Measurements from ENCODE around the gene TINAG. TPM values are rescaled to one million over a fixed set of nuclear protein-coding genes. Genes with fewer than 3 reads are reported as not detected.
A peak's percentile ranks its signal among the peaks of the same experiment; 100 is the strongest.
"Not testable (repeated sequence)": the region's sequence is repeated elsewhere in the genome, so short reads cannot be mapped to it uniquely, and the experiment has no call there.

The TINAG gene
- total RNA-seq, 1 donor from 2014 or later, result 8.8 TPM

DNA sequence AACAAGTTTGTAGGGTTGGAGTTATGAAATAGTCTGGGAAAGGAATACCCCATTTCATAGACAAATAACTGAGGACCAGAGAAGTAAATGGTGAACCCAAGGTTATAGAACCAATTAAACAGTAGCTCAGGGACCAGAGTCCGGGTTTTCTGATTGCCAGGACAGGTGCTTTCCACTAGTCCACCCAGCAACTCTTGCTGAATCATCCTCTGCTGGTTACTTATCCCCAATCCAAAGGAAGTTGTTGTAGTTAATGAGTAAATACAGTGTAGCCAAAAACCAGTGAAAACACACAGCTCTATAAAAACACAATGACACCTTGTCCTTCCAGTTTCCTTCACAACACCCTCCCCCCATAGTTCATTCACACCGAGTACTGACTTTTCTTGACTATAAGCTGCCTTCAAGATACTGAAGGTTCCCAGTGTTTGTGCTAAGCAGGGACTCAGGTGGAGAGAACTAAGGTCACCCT lies 766 bp upstream of the TINAG start:
- DNase-seq (ENCODE audit: low spot score), result peak; percentile 62

DNA sequence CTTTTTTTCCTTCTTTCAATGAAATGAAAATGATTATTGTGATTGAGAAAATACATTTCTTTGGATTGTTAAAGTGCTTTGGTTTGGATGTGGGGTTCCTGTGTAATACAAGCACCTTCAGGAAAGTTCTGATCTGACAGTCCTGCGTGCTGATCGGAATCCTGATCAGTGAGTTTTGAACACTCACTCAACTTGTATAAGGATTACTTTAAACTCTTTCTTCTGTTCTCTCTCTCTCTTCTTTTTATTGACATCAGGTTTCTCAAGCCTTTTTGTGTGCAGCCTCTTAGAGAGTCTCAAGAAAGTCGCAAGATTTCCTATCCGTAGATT lies 710 bp downstream of the TINAG start:
- DNase-seq (ENCODE audit: low spot score), result no peak

DNA sequence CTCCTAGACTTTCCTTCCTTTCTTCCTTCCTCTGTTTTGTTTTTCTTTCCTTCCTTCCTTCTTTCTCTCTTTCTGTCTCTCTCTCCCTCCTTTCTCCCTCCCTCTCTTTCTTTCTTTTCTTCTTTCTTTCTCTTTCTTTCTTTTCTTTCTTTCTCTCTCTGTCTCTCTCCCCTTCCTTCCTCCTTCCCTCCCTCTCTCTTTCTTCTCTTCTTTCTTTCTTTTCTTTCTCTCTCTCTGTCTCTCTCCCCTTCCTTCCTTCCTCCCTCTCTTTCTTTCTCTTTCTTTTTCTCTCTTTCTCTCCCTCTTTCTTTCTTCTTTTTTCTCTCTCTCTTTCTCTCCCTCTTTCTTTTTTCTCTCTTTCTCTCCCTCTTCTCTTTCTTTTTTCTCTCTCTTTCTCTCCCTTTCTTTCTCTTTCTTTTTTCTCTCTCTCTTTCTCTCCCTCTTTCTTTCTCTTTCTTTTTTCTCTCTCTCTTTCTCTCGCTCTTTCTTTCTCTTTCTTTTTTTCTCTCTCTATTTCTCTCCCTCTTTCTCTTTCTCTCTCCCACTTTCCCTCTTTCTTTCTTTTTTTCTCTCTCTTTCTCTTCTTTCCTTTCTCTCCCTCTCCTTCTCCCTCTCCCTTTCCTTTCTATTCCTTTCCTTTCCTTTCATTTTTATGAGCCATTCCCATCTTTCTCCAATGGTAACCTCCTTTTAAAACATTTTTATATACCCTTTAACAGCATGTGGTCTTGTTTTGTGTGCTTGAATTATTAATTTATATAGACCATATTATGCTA lies 2.3 kb downstream of the TINAG start:
- DNase-seq (ENCODE audit: low spot score), result no peak

DNA sequence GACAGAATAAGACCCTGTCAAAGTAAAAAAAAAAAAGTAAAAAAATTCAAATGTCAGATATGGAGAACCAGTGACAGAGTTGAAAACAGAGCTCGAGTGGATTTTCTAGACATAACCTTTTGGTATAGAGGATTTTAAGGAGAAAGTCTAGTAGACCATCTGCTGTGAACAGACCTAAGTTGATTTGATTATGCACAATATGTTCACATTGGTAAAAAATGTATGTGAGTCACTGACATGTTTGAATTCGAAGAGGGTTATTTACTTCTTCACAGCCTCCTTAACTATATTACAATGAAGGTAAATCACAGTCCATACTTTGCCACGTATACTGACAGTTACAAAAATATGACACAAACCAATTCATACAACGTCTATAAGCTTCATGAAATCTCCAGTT lies 7.4 kb downstream of the TINAG start:
- DNase-seq (ENCODE audit: low spot score), result no peak

DNA sequence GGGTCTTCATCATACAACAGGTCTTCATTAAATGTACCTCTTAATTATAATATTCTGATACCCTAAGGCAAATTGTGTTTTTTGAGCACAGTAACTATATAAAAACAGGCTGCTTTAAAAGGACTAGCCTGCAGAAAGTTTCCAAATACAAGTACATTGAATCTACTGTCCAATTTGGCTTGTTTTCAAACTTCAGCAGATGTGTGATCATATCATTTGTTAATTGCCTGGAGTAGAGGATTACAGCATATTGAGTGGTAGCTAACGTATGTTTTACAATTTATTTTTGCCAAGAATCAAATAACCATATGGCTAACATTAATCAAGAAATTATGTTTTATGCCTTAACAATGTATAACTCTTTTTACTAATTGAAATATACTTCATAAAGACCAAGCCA lies 12.6 kb downstream of the TINAG start:
- DNase-seq (ENCODE audit: low spot score), result no peak

DNA sequence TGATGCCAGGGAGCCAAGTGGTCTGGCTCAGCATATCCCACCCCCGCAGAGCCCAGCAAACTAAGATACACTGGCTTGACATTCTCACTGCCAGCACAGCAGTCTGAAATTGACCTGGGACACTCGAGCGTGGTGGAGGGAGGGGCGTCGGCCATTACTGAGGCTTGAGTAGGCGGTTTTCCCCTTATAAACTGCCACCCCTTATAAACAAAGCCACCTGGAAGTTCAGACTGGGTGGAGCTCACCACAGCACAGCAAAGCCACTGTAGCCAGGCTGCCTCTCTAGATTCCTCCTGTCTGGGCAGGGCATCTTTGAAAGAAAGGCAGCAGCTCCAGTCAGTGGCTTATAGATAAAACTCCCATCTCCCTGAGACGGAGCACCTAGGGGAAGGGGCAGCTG lies 19.4 kb downstream of the TINAG start:
- no peak for DNase-seq (ENCODE audit: low spot score)

DNA sequence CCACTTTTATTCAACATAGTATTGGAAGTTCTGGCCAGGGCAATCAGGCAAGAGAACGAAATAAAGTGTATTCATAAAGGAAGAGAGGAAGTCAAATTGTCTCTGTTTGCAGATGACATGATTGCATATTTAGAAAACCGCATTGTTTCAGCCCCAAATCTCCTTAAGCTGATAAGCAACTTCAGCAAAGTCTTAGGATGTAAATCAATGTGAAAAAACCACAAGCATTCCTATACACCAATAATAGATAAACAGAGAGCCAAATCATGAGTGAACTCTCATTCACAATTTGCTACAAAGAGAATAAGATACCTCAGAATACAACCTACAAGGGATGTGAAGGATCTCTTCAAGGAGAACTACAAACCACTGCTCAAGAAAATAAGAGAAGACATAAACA lies 23.3 kb downstream of the TINAG start:
- DNase-seq (ENCODE audit: low spot score), result not testable (repeated sequence)

DNA sequence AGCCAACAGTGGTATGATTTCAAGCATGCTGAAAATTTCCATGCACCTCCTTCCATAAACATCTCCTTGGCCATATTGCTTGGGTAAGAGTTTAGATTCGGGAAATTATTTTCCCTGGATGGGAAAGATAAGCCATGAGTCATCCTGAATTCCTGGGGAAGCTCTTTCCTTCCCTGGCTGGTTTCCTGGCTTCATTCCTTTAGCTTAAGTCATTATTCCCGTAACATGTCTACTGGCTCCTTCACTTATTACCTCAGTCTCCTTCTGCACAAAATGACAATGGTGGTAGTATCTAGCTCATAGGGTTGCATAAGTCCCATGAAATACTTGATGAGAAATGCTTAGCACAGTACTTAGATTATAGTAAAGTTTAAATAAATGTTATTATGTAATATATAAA lies 27.6 kb downstream of the TINAG start:
- DNase-seq (ENCODE audit: low spot score), result no peak

DNA sequence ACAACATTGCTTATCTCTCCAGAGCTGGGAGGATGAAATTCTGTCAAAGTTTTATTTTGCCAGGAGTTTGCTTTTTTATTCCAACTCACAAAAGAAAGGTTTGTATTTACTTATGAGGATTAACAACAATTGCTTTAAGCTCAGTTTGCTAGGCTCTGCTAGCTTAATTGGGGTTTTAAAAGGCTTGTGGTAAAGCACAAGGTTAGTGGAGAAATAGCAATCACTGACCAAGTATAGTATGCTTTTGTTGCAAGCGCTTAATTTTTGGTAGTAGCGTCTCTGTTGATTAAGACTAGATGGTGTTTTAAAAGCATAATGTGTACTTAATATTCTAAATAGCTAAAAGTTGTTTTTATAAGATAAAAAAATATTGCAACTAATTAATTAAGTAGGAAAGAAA lies 45.7 kb downstream of the TINAG start:
- no peak for DNase-seq (ENCODE audit: low spot score)

DNA sequence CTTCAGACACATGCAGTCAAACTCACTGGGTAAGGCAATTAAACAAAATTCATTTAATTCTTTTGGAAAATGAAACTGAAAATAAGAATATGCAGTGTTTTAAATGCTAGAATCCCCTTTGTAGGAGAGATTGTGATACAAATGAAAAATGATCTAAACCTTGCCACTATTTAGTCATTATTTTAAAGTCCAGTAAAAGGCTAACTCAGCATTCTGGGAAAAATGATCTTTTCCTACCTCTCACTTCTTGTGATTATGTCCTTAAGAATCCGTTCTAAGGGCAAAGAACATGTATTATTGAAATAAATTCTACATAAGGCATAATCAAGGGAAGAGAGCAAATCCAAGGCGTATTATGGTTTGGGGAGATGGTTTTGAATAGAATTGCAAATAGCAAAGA lies 46.4 kb downstream of the TINAG start:
- DNase-seq (ENCODE audit: low spot score), result no peak

DNA sequence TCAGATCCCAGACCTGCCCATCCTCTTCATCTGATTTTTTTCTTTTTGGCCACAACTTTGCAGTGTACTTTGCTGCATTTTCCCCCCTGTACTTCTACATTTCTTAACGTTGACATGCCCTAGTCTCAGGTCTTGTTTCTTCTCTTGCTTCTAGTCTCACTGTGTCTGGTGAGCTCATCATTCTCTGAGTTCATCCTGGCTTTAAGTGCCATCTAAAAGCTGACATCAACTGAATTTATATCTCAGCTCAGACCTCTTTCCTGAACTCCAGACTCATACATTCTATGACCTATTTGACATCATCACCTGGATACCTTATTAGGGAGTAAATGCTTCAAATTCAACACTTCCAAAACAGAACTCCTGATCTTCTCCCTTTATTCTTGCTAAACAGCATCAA lies 48.9 kb downstream of the TINAG start:
- no peak for DNase-seq (ENCODE audit: low spot score)

DNA sequence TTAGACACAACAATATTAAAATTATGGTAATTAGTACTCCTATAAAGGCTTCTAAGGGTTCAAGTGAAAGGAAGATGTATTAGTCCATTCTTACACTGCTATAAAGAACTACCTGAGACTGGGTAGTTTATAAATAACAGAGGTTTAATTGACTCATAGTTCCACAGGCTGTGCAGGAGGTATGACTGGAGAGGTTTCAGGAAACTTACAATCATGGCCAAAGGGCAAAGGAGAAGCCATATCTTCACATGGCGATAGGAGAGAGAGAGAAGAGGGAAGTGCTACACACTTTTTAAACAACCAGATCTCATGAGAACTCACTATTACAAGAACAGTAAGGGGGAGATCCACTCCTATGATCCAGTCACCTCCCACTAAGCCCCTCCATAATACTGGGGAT lies 52.9 kb downstream of the TINAG start:
- DNase-seq (ENCODE audit: low spot score), result no peak

DNA sequence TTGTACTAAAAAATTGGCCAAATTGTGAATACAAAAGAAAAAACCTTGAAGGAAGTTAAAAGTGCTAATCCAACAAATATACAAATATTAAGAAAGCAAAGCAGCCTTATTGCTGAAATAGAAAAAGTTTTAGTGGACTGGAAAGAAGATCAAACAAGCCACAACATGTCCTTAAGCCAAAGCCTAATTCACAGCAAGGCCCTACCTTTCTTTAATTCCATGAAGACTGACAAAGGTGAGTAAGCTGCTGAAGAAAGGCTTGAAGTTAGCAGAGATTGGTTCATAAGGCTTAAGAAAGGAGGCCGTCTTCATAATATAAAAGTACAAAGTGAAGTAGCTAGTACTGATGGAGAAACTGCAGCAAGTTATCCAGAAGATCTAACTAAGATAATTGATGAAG lies 53.5 kb downstream of the TINAG start:
- no peak for DNase-seq (ENCODE audit: low spot score)

DNA sequence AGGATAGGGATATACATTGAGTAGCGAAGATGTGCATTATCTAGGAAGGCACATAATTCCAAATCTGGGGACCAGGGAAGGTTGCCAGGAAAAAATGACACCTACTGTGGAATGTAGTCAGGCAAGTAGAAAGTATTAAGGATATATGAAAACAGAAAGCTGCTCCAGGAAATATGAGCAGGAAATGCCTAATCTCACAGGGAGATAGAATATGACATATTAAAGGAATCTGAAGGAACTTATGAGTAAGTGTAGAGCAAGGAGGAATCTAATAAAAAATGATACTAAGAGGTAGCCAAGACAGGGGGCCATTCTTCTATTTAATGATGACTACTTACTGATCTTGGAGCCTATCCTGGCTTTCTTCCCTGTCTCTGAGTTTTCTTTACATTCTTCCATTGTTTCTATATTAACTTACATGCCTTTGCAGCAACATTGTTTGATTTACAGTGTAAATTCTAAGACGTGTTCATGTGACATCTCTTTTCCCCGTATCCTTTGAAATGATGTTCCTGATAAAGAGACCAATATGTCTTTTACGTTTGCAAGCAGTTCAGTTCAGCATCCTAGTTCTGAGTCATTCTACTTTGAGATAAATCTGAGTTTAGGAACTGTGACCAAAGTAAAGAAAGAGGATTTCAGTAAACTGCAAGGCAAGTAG lies 58.6 kb downstream of the TINAG start:
- DNase-seq (ENCODE audit: low spot score), result no peak

DNA sequence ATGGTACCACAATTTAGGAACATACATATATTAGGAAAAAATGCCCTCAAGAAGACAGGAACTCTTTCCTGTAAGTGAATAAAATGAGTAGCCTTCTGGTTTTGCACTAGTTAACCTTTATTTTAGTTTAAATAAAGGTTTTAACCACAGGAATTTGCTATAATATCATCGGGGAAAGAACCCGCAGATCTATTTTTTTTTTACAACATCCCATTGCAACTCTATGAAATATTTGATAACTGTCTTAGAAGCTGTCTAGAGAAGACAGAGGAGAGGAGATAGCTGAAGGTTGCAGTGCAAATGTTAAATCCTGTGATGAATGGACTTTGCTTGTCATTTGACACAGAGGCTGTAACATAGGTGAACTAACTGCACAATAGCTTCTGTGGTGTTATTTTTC lies 69.5 kb downstream of the TINAG start:
- DNase-seq (ENCODE audit: low spot score), result no peak

DNA sequence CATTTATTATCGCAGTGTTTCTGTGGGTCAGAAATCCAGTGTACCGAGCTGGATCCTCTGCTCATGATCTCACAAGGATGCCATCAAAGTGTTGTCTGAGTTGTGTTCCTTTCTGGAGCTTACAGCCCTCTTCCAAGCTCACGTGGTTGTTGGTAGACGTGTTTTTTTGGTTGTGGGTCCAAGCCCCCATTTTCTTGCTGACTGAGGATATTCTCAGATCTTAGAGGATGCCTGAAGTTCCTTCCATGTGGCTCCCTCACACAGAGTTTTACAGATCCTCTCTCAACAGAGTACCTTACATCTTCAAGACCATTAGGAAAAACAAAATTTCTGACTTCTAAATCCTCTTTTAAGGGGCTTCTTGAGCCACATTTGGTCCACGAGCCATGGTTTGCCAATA lies 78.1 kb downstream of the TINAG start:
- no peak for DNase-seq (ENCODE audit: low spot score)

DNA sequence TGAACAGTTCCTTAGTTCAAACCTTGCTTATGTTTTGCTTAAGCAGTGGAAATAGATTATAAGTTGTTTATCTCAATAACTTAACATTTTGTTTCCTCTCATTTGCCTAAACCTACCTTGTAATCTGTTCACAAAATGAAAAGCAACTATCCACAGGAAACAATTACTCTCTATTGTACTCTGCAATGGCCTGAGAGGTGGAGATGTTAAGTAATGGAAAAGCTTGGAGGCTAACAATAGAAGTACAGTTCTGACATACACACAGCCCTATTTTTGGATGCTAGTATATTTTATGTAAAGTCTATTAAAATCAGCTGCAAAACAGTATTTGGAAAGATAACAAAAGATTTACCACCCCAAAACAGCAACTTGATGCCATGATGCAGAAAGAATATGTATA lies 82.1 kb downstream of the TINAG start:
- DNase-seq (ENCODE audit: low spot score), result no peak

DNA sequence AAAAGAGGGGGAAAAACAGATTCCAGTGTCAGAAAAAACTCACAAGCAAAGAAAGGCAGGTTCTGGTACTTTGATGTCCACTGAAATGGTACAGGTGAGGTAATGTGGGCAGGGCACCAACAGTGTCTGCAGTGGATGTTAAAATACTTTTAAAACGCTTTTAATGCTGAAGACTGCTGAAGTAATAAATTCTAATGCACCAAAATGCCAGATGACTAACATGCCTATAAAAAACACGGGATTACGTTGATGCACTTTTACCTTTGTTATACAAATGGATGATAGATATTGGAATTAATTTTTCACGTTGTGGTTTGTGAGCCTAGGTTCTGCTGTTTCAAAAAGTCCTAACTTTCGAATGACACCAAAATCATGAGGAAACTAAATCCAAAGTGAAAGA lies 83.3 kb downstream of the TINAG start:
- no peak for DNase-seq (ENCODE audit: low spot score)

DNA sequence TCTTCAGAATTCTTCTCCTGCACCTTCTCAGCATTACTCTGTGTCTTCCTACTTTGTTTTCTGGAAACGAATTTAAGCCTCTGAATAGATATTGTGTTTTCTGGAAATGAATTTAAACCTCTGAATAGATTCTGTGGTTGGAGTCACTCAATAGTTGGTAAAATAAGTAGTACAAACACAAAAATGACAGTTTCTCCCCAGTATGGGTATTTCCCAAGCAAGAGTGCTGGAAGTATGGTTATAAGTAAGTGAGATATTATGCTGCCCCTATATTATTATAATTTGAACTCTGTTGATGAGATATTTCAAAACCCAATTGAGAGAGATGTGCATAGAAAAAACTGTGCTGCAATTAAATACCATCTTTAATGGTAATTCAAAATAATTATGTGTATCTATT lies 94.9 kb downstream of the TINAG start:
- no peak for DNase-seq (ENCODE audit: low spot score)

DNA sequence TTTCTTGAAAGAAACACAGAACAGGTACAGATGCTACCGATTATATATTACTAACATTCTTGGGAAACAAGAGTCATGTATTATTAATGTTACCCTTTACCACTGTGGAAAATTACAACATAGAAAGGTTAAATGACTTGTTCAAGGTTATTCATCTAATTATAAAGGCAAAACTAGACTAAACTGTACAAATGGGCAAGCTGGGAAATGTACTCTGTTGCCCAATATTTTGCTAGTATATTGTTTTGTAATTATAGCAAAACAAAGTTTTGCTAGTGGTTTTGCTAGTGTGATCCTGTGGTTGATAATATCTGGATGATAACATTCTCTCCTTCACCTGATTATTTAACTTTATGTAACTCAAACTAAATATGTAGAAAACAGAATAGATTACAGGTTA lies 96.5 kb downstream of the TINAG start:
- DNase-seq (ENCODE audit: low spot score), result no peak

DNA sequence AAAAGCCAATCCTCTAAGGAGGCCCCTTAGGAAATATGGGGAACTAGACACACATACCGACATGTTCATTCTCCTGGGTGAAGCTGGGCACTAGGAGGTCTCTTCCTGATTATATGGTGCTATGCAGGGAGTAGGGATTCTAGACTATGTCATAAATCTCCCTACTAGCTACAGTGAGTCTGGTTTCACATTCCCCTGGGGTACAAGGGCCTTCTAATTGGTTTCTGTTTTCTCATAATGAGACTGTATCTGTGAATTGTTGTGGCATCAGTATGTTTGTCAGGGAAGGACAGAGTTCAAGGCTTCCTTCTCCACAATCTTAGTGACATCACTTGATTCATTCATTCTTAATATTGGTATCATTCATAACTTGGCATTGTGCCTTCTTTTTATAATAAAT lies 103.5 kb downstream of the TINAG start:
- DNase-seq (ENCODE audit: low spot score), result no peak

DNA sequence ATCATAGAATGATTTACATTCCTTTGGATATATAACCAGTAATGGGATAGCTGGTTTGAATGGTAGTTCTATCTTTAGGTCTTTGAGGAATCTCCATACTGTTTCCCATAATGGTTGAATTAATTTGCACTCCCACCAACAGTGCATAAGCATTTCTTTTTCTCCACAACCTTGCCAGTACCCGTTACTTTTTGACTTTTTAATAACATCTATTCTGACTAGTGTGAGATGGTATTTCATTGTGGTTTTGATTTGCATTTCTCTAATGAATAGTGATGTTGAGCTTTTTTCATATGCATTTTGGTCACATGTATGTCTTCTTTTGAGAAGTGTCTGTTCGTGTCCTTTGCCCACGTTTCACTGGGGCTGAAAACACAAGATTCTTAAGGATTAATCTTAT lies 107.3 kb downstream of the TINAG start:
- DNase-seq (ENCODE audit: low spot score), result no peak

DNA sequence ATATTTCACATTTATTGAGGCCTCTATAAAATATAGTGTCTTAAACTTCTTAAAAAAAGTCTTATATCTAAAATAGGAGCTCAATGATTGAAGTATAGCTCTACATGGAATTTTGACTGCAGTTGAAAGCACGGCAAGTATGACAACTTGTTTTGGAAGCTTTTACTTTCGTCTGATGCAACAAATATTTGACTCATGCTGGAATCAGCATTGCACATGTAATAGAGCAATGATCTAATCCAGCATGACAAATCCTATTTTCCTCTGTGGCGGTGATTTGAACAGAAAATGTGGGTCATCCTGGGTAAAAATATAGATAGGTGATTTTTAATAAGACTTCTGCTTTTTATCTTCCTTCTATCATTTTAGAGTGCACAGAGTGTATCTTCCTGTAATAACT lies 111.6 kb downstream of the TINAG start:
- no peak for DNase-seq (ENCODE audit: low spot score)

DNA sequence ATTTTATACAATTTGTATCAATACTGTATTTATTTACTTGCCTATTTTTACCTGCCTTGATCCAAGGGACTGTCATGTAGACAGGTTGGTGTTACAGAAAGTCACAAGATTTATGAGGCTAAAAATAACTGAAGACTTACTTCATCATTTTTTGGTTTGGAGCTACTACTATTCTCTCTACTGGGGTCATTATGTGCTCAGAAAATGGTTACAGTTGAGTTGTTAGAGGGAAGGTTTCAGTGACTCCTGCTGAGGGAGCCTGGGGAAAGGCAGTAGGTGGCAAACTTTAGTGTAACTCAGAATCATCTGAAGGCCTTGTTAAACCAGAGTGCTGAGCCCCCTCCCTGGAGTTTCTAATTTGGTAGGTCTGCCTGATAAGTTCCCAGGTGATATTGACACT lies 118.8 kb downstream of the TINAG start:
- no peak for DNase-seq (ENCODE audit: low spot score)

Measured in mucosa of gallbladder (tissue), 1 donor.